WTC11 (cell line): ENCODE results near the gene TRIM38.

Experiments
- CREB1 ChIP-seq: sonication (generic); formaldehyde crosslinking; IDR thresholded peaks from 2 replicates; pipeline ENCODE4 v1.8.0; 2023; ENCODE audit warnings: mild to moderate bottlenecking, missing genetic modification reagents
- TF ChIP-seq, protein P1 (sequence below): sonication (generic); formaldehyde crosslinking; IDR thresholded peaks from 2 replicates; pipeline ENCODE4 v1.8.1; 2023; ENCODE audit warnings: mild to moderate bottlenecking, moderate library complexity, missing genetic modification reagents
- TF ChIP-seq, protein P2 (sequence below): fragments of 200-600 bp; IDR thresholded peaks from 2 replicates; pipeline ENCODE4 v1.8.0; 2022; ENCODE audit warnings: antibody characterized with exemption

DNA sequence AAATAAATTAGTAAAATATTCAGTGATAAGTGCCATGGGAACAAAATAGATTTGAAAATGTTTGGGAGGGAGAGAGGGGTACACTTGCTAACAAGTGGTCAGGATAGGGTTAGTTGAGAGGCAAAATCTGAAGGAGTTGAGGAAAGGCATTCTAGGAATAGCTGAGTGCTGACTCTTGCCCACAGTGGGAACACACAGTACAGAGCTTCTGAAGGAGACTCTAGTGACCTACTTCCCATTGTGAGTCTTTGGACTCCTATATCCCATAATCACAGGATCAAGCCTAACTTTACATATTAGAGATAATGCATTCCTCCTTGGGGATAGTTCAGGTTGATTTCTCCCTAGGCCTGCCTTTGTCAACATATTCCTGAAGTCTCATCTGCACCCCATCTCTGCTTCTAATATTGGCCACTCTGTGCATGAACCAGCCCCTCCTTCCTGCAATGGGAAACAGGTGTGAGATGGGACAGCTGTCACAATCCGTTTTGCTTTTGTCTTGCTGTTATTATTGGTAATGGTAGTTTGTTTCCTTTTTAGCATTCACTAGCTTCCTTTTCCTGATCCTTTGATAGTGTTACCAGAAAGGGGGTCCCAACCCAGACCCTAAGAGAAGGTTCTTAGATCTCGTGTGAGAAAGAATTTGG is 2.6 kb upstream of the TRIM38 start:
- TF ChIP-seq, protein P1, sequence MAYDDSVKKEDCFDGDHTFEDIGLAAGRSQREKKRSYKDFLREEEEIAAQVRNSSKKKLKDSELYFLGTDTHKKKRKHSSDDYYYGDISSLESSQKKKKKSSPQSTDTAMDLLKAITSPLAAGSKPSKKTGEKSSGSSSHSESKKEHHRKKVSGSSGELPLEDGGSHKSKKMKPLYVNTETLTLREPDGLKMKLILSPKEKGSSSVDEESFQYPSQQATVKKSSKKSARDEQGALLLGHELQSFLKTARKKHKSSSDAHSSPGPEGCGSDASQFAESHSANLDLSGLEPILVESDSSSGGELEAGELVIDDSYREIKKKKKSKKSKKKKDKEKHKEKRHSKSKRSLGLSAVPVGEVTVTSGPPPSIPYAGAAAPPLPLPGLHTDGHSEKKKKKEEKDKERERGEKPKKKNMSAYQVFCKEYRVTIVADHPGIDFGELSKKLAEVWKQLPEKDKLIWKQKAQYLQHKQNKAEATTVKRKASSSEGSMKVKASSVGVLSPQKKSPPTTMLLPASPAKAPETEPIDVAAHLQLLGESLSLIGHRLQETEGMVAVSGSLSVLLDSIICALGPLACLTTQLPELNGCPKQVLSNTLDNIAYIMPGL (CRISPR knock-in tag) = no peak
- TF ChIP-seq, protein P2, sequence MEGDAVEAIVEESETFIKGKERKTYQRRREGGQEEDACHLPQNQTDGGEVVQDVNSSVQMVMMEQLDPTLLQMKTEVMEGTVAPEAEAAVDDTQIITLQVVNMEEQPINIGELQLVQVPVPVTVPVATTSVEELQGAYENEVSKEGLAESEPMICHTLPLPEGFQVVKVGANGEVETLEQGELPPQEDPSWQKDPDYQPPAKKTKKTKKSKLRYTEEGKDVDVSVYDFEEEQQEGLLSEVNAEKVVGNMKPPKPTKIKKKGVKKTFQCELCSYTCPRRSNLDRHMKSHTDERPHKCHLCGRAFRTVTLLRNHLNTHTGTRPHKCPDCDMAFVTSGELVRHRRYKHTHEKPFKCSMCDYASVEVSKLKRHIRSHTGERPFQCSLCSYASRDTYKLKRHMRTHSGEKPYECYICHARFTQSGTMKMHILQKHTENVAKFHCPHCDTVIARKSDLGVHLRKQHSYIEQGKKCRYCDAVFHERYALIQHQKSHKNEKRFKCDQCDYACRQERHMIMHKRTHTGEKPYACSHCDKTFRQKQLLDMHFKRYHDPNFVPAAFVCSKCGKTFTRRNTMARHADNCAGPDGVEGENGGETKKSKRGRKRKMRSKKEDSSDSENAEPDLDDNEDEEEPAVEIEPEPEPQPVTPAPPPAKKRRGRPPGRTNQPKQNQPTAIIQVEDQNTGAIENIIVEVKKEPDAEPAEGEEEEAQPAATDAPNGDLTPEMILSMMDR = no peak
- TF ChIP-seq CREB1 (CRISPR knock-in tag) = no peak
